Memory B cell (primary cell): Measurements from ENCODE around the gene TMEM52.

Source experiments
- ATAC-seq: fragments of 150-1000 bp; cut with Tn5 transposase; 2 replicates; pipeline ENCODE4 v1.10.0; 2021; ENCODE audit warnings: low read depth, mild to moderate bottlenecking, moderate library complexity
- DNase-seq, 2 donors: peaks; one replicate each; pipeline ENCODE4 v3.0.0; 2022; ENCODE audit warnings: low spot score in 2 of 2
- H3K27ac Mint-ChIP-seq: one replicate; pipeline ENCODE4 v1.8.0; 2022; ENCODE audit warnings: mild to moderate bottlenecking, moderate library complexity, mixed read lengths
- H3K27me3 Mint-ChIP-seq: one replicate; pipeline ENCODE4 v1.8.0; 2022; ENCODE audit warnings: mixed read lengths
- H3K36me3 Mint-ChIP-seq: one replicate; pipeline ENCODE4 v1.8.0; 2022; ENCODE audit warnings: mild to moderate bottlenecking, mixed read lengths
- H3K4me1 Mint-ChIP-seq: one replicate; pipeline ENCODE4 v1.8.0; 2022; ENCODE audit warnings: mixed read lengths
- H3K4me3 Mint-ChIP-seq: one replicate; pipeline ENCODE4 v1.8.0; 2022; ENCODE audit warnings: mild to moderate bottlenecking, moderate library complexity, mixed read lengths
- H3K9me3 Mint-ChIP-seq: one replicate; pipeline ENCODE4 v1.8.0; 2022; ENCODE audit warnings: mixed read lengths

TMEM52 gene

GRCh38 chr1:1927751-1928150 lies 8.7 kb upstream of the TMEM52 start:
- no peak for ATAC-seq
- no peaks in the 10 kb centered on the region for H3K36me3 Mint-ChIP-seq

GRCh38 chr1:1926886-1927660 lies 8.0 kb upstream of the TMEM52 start:
- DNase-seq: no peak
- H3K4me3 Mint-ChIP-seq: no peak overlapping the region
- no peak for ATAC-seq

More at GRCh38 chr1:1927751-1928150, 8.7 kb upstream of the TMEM52 start:
- H3K9me3 Mint-ChIP-seq: no peaks in the 10 kb centered on the region
- peaks cover 6% of the 10 kb centered on the region for H3K4me1 Mint-ChIP-seq
- no peak overlapping the region for H3K4me3 Mint-ChIP-seq
- DNase-seq: no peak
- H3K27ac Mint-ChIP-seq: no peak overlapping the region
- peaks cover 7% of the 10 kb centered on the region for H3K27me3 Mint-ChIP-seq

GRCh38 chr1:1926346-1926811 lies 7.3 kb upstream of the TMEM52 start:
- Mint-ChIP-seq H3K4me3 (no peak overlapping the region), H3K36me3 (no peaks in the 10 kb centered on the region), H3K4me1 (peaks cover 6% of the 10 kb centered on the region), H3K27ac (no peak overlapping the region), H3K27me3 (peaks cover 7% of the 10 kb centered on the region), H3K9me3 (no peaks in the 10 kb centered on the region)
- ATAC-seq (peak; percentile 17), DNase-seq (no peak)

More at GRCh38 chr1:1926886-1927660, 8.0 kb upstream of the TMEM52 start:
- Mint-ChIP-seq H3K9me3 (no peaks in the 10 kb centered on the region), H3K4me1 (peaks cover 6% of the 10 kb centered on the region), H3K27ac (no peak overlapping the region), H3K27me3 (peaks cover 7% of the 10 kb centered on the region), H3K36me3 (no peaks in the 10 kb centered on the region)

GRCh38 chr1:1925437-1926345 lies 6.6 kb upstream of the TMEM52 start:
- no peaks in the 10 kb centered on the region for H3K36me3 Mint-ChIP-seq
- DNase-seq (no peak), ATAC-seq (no peak)
- H3K27me3 Mint-ChIP-seq: peaks cover 7% of the 10 kb centered on the region
- H3K9me3 Mint-ChIP-seq: no peaks in the 10 kb centered on the region
- H3K4me1 Mint-ChIP-seq: peaks cover 6% of the 10 kb centered on the region
- H3K27ac Mint-ChIP-seq: no peak overlapping the region
- H3K4me3 Mint-ChIP-seq: no peak overlapping the region

- ATAC-seq (no peak), DNase-seq (no peak)
- peaks cover 6% of the 10 kb centered on the region for H3K4me1 Mint-ChIP-seq
- H3K4me3 Mint-ChIP-seq: no peak overlapping the region
- H3K9me3 Mint-ChIP-seq: no peaks in the 10 kb centered on the region
- H3K27ac Mint-ChIP-seq: no peak overlapping the region
- H3K27me3 Mint-ChIP-seq: peaks cover 7% of the 10 kb centered on the region
- no peaks in the 10 kb centered on the region for H3K36me3 Mint-ChIP-seq
These were observed 5.8 kb upstream of the TMEM52 start for GRCh38 chr1:1924849-1925248.

GRCh38 chr1:1924386-1924785 lies 5.3 kb upstream of the TMEM52 start:
- DNase-seq (no peak), ATAC-seq (no peak)
- Mint-ChIP-seq H3K4me1 (peaks cover 9% of the 10 kb centered on the region), H3K27ac (no peak overlapping the region), H3K4me3 (no peak overlapping the region), H3K36me3 (no peaks in the 10 kb centered on the region), H3K9me3 (no peaks in the 10 kb centered on the region), H3K27me3 (peaks cover 7% of the 10 kb centered on the region)

GRCh38 chr1:1922956-1923833 lies 4.1 kb upstream of the TMEM52 start:
- no peak overlapping the region for H3K4me3 Mint-ChIP-seq
- no peaks in the 10 kb centered on the region for H3K9me3 Mint-ChIP-seq
- peaks cover 7% of the 10 kb centered on the region for H3K27me3 Mint-ChIP-seq
- H3K36me3 Mint-ChIP-seq: no peaks in the 10 kb centered on the region
- DNase-seq (no peak), ATAC-seq (no peak)
- peaks cover 9% of the 10 kb centered on the region for H3K4me1 Mint-ChIP-seq
- H3K27ac Mint-ChIP-seq: no peak overlapping the region

- Mint-ChIP-seq H3K4me3 (no peak overlapping the region), H3K27me3 (peaks cover 7% of the 10 kb centered on the region), H3K4me1 (peaks cover 9% of the 10 kb centered on the region), H3K27ac (no peak overlapping the region), H3K36me3 (no peaks in the 10 kb centered on the region), H3K9me3 (no peaks in the 10 kb centered on the region)
- ATAC-seq: no peak
- no peak for DNase-seq
These were observed 3.5 kb upstream of the TMEM52 start for GRCh38 chr1:1922702-1922955.

GRCh38 chr1:1921901-1922701 lies 3.0 kb upstream of the TMEM52 start:
- ATAC-seq (no peak), DNase-seq (no peak)
- Mint-ChIP-seq H3K4me3 (no peak overlapping the region), H3K4me1 (peaks cover 9% of the 10 kb centered on the region), H3K27ac (no peak overlapping the region), H3K36me3 (no peaks in the 10 kb centered on the region), H3K27me3 (peaks cover 7% of the 10 kb centered on the region), H3K9me3 (no peaks in the 10 kb centered on the region)

- no peaks in the 10 kb centered on the region for H3K36me3 Mint-ChIP-seq
- H3K4me1 Mint-ChIP-seq: peaks cover 9% of the 10 kb centered on the region
- no peak overlapping the region for H3K4me3 Mint-ChIP-seq
- H3K27me3 Mint-ChIP-seq: peaks cover 7% of the 10 kb centered on the region
- no peaks in the 10 kb centered on the region for H3K9me3 Mint-ChIP-seq
- no peak for ATAC-seq
- DNase-seq: no peak
- no peak overlapping the region for H3K27ac Mint-ChIP-seq
These were observed 2.4 kb upstream of the TMEM52 start for GRCh38 chr1:1921459-1921862.

- no peak overlapping the region for H3K27ac Mint-ChIP-seq
- no peak for DNase-seq
- H3K36me3 Mint-ChIP-seq: no peaks in the 10 kb centered on the region
- no peaks in the 10 kb centered on the region for H3K9me3 Mint-ChIP-seq
- ATAC-seq: no peak
- H3K27me3 Mint-ChIP-seq: peaks cover 10% of the 10 kb centered on the region
- peaks cover 9% of the 10 kb centered on the region for H3K4me1 Mint-ChIP-seq
- H3K4me3 Mint-ChIP-seq: peak overlapping the region; percentile 8
These were observed 1.8 kb upstream of the TMEM52 start for GRCh38 chr1:1920608-1921458.

- Mint-ChIP-seq H3K36me3 (no peaks in the 10 kb centered on the region), H3K27me3 (peaks cover 10% of the 10 kb centered on the region), H3K9me3 (no peaks in the 10 kb centered on the region), H3K27ac (no peak overlapping the region), H3K4me3 (peak overlapping the region; percentile 59), H3K4me1 (peaks cover 8% of the 10 kb centered on the region)
- DNase-seq: no peak
- no peak for ATAC-seq
These were observed 1.1 kb upstream of the TMEM52 start for GRCh38 chr1:1920057-1920607.
